HCT116 (cell line): ENCODE measurements around the gene CSRP1. TPM values are rescaled to one million over a fixed set of nuclear protein-coding genes. Genes with fewer than 3 reads are reported as not detected.
"Not testable (repeated sequence)": the region's sequence is repeated elsewhere in the genome, so short reads cannot be mapped to it uniquely, and the experiment has no call there.

Source experiments
- ATAC-seq: fragments of 200-7000 bp; cut with Tn5 transposase; 2 replicates; pipeline ENCODE4 v1.9.1; 2020; ENCODE audit warnings: mild to moderate bottlenecking, moderate library complexity
- BruUV-seq: library from RNA; stranded (reverse); fragments of 400-500 nt; replicated peaks from 2 replicates; lab custom pipeline; 2021; lab: Mats Ljungman, UMichigan
- CTCF ChIA-PET: fragments of 300-600 bp; sonication (Branson Sonifier 250); formaldehyde crosslinking; loops from one replicate; lab custom pipeline; 2021; ENCODE audit warnings: antibody characterized with exemption; lab: Charles Lee
- POLR2A ChIA-PET: fragments of 300-600, 350-600 bp; sonication (Branson Sonifier 250); formaldehyde crosslinking; loops from one replicate; lab custom pipeline; 2021; ENCODE audit warnings: antibody characterized with exemption; lab: Charles Lee
- RAD21 ChIA-PET, 2 experiments: fragments of 300-600 bp; sonication (Branson Sonifier 250); formaldehyde crosslinking; loops; one replicate each; lab custom pipeline; 2023; ENCODE audit warnings: low total read pairs in 2 of 2; ENCODE audit not compliant: uncharacterized antibody in 2 of 2, unreplicated experiment in 2 of 2, low non-redundant PET in 1 of 2; lab: Charles Lee
- DNase-seq: peaks from one replicate; pipeline ENCODE4 v3.0.0-alpha.2; 2010; ENCODE audit warnings: low read depth, low spot score
- H2AFZ ChIP-seq: fragments of 200-600 bp; shearing (Covaris generic), sonication (generic); 2 replicates; pipeline ENCODE4 v1.6.1; 2017; ENCODE audit warnings: low read depth, mixed run types, mixed read lengths, antibody characterized with exemption, low read length; ENCODE audit not compliant: poor library complexity, severe bottlenecking
- H3K27ac ChIP-seq: 2 replicates; pipeline ENCODE4 v1.5.1; 2012; ENCODE audit warnings: low read depth, low read length
- H3K27me3 ChIP-seq: fragments of 200-600 bp; sonication (generic); 2 replicates; pipeline ENCODE4 v1.6.1; 2016; ENCODE audit warnings: mixed run types, low read length, mixed read lengths; ENCODE audit not compliant: insufficient read depth
- H3K36me3 ChIP-seq, 2 experiments: fragments of 200-500 bp in 1 of 2; fragments of 200-600 bp in 1 of 2; sonication (Bioruptor generic) in 1 of 2; sonication (generic) in 1 of 2; 2 replicates each; pipeline versions ENCODE4 v1.5.1 to v1.6.1; 2014 to 2016; ENCODE audit warnings: low read length in 2 of 2, inconsistent platforms in 1 of 2, mixed read lengths in 1 of 2, mixed run types in 1 of 2; ENCODE audit not compliant: insufficient read depth in 2 of 2, control insufficient read depth in 1 of 2
- H3K4me1 ChIP-seq, 2 experiments: fragments of 200-600 bp in 1 of 2; sonication (generic) in 1 of 2; 2 replicates each; pipeline versions ENCODE4 v1.5.1 to v1.6.1; 2012 to 2017; ENCODE audit warnings: low read length in 2 of 2, inconsistent platforms in 1 of 2, mild to moderate bottlenecking in 1 of 2, mixed read lengths in 1 of 2, mixed run types in 1 of 2, moderate library complexity in 1 of 2; ENCODE audit not compliant: insufficient read depth in 2 of 2, control insufficient read depth in 1 of 2
- H3K4me2 ChIP-seq: fragments of 200-600 bp; sonication (generic); 2 replicates; pipeline ENCODE4 v1.6.1; 2017; ENCODE audit warnings: mixed run types, low read length, mixed read lengths
- H3K4me3 ChIP-seq, 2 experiments: fragments of 200-600 bp in 1 of 2; sonication (generic) in 1 of 2; replicated peaks in 1 of 2; 2 replicates each; pipeline ENCODE4 v1.5.1; 2011 to 2016; ENCODE audit warnings: low read length in 2 of 2, control low read depth in 1 of 2, low read depth in 1 of 2, mild to moderate bottlenecking in 1 of 2, mixed read lengths in 1 of 2, mixed run types in 1 of 2
- H3K79me2 ChIP-seq: fragments of 200-600 bp; sonication (generic); 2 replicates; pipeline ENCODE4 v1.6.1; 2017; ENCODE audit warnings: mild to moderate bottlenecking, mixed run types, low read length, moderate library complexity, mixed read lengths; ENCODE audit not compliant: insufficient read depth
- H3K9ac ChIP-seq: fragments of 200-600 bp; sonication (generic); 2 replicates; pipeline ENCODE4 v1.6.1; 2016; ENCODE audit warnings: low read length, mixed read lengths
- H3K9me2 ChIP-seq: fragments of 200-600 bp; sonication (generic), shearing (Covaris generic); 2 replicates; pipeline ENCODE4 v1.6.1; 2017; ENCODE audit warnings: mixed run types, mild to moderate bottlenecking, moderate library complexity; ENCODE audit not compliant: insufficient read depth
- H3K9me3 ChIP-seq, 2 experiments: fragments of 200-500 bp in 1 of 2; fragments of 200-600 bp in 1 of 2; sonication (Bioruptor generic) in 1 of 2; sonication (generic) in 1 of 2; 2 replicates each; pipeline ENCODE4 v1.6.1; 2014 to 2017; ENCODE audit warnings: low read length in 2 of 2, mixed read lengths in 2 of 2, inconsistent platforms in 1 of 2, low read depth in 1 of 2, mild to moderate bottlenecking in 1 of 2, mixed run types in 1 of 2, moderate library complexity in 1 of 2; ENCODE audit not compliant: control insufficient read depth in 1 of 2, insufficient read depth in 1 of 2
- H4K20me1 ChIP-seq: fragments of 200-600 bp; sonication (generic), shearing (Covaris generic); 2 replicates; pipeline ENCODE4 v1.6.1; 2017; ENCODE audit warnings: mixed run types, mild to moderate bottlenecking, moderate library complexity; ENCODE audit not compliant: insufficient read depth
- CTCF ChIP-seq, 3 experiments: fragments of 200-600 bp in 1 of 3; sonication (generic) in 1 of 3; IDR thresholded peaks in 2 of 3; conservative IDR thresholded peaks in 1 of 3; 2 replicates each; pipeline ENCODE4 v1.5.1; 2012 to 2017; ENCODE audit warnings: low read depth in 2 of 3, low read length in 2 of 3, antibody characterized with exemption in 1 of 3, borderline replicate concordance in 1 of 3, control low read depth in 1 of 3, mild to moderate bottlenecking in 1 of 3, mixed read lengths in 1 of 3, mixed run types in 1 of 3, moderate library complexity in 1 of 3; ENCODE audit not compliant: insufficient read depth in 1 of 3
- ELF1 ChIP-seq: IDR thresholded peaks from 2 replicates; pipeline ENCODE4 v1.6.1; 2012; ENCODE audit warnings: low read depth, borderline replicate concordance
- EZH2 ChIP-seq: fragments of 200-600 bp; sonication (generic); IDR thresholded peaks from 2 replicates; pipeline ENCODE4 v1.6.1; 2017; ENCODE audit warnings: antibody characterized with exemption, mixed run types
- JUND ChIP-seq: IDR thresholded peaks from 2 replicates; pipeline ENCODE4 v1.6.1; 2012
- POLR2A ChIP-seq: IDR thresholded peaks from 2 replicates; pipeline ENCODE4 v1.7.0; 2011; ENCODE audit warnings: borderline replicate concordance; ENCODE audit not compliant: insufficient read depth, insufficient read length; ENCODE audit errors: extremely low read depth
- POLR2AphosphoS5 ChIP-seq: IDR thresholded peaks from 2 replicates; pipeline ENCODE4 v1.6.1; 2011; ENCODE audit warnings: mild to moderate bottlenecking, low read depth, low read length, moderate library complexity
- RAD21 ChIP-seq: IDR thresholded peaks from 2 replicates; pipeline ENCODE4 v1.6.1; 2012; ENCODE audit warnings: low read depth, mild to moderate bottlenecking
- TCF7L2 ChIP-seq: IDR thresholded peaks from 2 replicates; pipeline ENCODE4 v1.7.0; 2011; ENCODE audit warnings: borderline replicate concordance, inconsistent platforms; ENCODE audit not compliant: insufficient read depth, insufficient read length; ENCODE audit errors: extremely low read depth
- ZNF274 ChIP-seq: fragments of 200-500 bp; sonication (Bioruptor generic); IDR thresholded peaks from 2 replicates; pipeline ENCODE4 v1.6.1; 2014; ENCODE audit warnings: mild to moderate bottlenecking, low read depth, low read length, inconsistent platforms
- intact Hi-C: fragments of 100-400 bp; cut with micrococcal nuclease; formaldehyde crosslinking; loops from 2 replicates; pipeline ENCODE4 v1.10.0; 2022
- total RNA-seq: library from RNA; stranded (reverse); gene quantifications from one replicate; pipeline ENCODE4 v1.2.1, GENCODE V29; 2021; ENCODE audit not compliant: unreplicated experiment
- TF ChIP-seq, protein P1 (sequence below): IDR thresholded peaks from 2 replicates; pipeline ENCODE4 v1.6.1; 2011; ENCODE audit warnings: mild to moderate bottlenecking, low read length, moderate library complexity; ENCODE audit not compliant: insufficient replicate concordance; ENCODE audit errors: extremely low read depth
- TF ChIP-seq, protein P2 (sequence below): IDR thresholded peaks from 2 replicates; pipeline ENCODE4 v1.6.1; 2012

The CSRP1 gene
- total RNA-seq, 1 experiment from 2014 or later = 51.7 TPM

DNA sequence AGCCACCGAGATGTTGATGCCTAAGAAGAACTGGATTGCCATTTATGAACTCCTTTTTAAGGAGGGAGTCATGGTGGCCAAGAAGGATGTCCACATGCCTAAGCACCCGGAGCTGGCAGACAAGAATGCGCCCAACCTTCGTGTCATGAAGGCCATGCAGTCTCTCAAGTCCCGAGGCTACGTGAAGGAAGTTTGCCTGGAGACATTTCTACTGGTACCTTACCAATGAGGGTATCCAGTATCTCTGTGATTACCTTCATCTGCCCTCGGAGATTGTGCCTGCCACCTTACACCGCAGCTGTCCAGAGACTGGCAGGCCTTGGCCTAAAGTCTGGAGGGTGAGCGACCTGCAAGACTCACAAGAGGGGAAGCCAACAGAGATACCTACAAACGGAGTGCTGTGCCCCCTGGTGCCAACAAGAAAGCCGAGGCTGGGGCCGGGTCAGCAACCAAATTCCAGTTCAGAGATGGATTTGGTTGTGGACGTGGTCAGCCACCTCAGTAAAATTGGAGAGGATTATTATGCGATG, 13.2 kb upstream of the CSRP1 start:
- DNase-seq, H3K4me2 ChIP-seq, H3K9me2 ChIP-seq, H3K79me2 ChIP-seq, BruUV-seq, H3K27me3 ChIP-seq, H4K20me1 ChIP-seq, RAD21 ChIA-PET, POLR2A ChIA-PET, H3K9ac ChIP-seq, ATAC-seq, intact Hi-C loops, H3K9me3 ChIP-seq, H3K4me3 ChIP-seq, H3K36me3 ChIP-seq, H2AFZ ChIP-seq, CTCF ChIA-PET, H3K27ac ChIP-seq: not testable (repeated sequence)
- H3K4me1 ChIP-seq = peaks cover 15 to 27% of the 10 kb centered on the region in 2 experiments; a peak in 3 of 4 replicates

DNA sequence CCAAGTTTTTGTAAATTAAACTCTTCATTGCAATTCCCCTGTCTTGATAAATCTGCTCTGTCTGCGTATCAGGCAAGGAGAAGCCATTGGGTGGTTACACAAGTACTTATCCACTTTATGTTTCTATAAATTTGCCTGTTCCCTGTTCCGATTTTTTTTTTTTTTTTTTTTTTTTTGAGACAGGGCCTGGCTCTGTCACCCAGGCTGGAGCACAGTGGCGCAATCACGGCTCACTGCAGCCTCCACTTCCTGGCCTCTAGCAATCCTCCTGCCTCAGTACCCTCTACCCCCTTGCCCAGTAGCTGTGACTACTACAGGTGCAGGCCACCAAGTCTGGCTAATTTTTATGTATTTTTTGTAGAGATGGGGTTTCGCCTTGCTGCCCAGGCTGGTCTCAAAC, 11.1 kb upstream of the CSRP1 start:
- H3K9ac ChIP-seq = no peak overlapping the region
- no peaks in the 10 kb centered on the region for H3K9me2 ChIP-seq
- no peaks in the 10 kb centered on the region for H3K79me2 ChIP-seq
- H3K36me3 ChIP-seq = no peaks in the 10 kb centered on the region
- ATAC-seq = no peak
- H3K27ac ChIP-seq = 0 out of 2 replicates have a peak overlapping the region, but pooled peaks have one; percentile 2
- RAD21 ChIA-PET = no interaction called here
- TF ChIP-seq CTCF (IDR thresholded peaks at IDR 0.05 in 2 of 3, conservative IDR thresholded peaks at IDR 0.05 in 1 of 3; ENCODE audit: borderline replicate concordance in 1 of 3, insufficient read depth in 1 of 3, low read depth in 2 of 3, low read length in 2 of 3) = no peak
- no peak for TF ChIP-seq RAD21
- TF ChIP-seq, protein P1, sequence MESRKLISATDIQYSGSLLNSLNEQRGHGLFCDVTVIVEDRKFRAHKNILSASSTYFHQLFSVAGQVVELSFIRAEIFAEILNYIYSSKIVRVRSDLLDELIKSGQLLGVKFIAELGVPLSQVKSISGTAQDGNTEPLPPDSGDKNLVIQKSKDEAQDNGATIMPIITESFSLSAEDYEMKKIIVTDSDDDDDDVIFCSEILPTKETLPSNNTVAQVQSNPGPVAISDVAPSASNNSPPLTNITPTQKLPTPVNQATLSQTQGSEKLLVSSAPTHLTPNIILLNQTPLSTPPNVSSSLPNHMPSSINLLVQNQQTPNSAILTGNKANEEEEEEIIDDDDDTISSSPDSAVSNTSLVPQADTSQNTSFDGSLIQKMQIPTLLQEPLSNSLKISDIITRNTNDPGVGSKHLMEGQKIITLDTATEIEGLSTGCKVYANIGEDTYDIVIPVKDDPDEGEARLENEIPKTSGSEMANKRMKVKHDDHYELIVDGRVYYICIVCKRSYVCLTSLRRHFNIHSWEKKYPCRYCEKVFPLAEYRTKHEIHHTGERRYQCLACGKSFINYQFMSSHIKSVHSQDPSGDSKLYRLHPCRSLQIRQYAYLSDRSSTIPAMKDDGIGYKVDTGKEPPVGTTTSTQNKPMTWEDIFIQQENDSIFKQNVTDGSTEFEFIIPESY = no peak
- TF ChIP-seq POLR2A = no peak
- TF ChIP-seq, protein P2, sequence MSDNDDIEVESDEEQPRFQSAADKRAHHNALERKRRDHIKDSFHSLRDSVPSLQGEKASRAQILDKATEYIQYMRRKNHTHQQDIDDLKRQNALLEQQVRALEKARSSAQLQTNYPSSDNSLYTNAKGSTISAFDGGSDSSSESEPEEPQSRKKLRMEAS = no peak
- no peak for TF ChIP-seq EZH2
- no peak for TF ChIP-seq ZNF274
- TF ChIP-seq ELF1 = no peak
- TF ChIP-seq TCF7L2 = no peak
- no peak for TF ChIP-seq JUND
- TF ChIP-seq POLR2AphosphoS5 = no peak
- TF ChIP-seq, all 23 proteins: peak for 0
- peak overlapping the region; percentile 50 for H3K4me2 ChIP-seq
- H3K9me3 ChIP-seq = no peaks in the 10 kb centered on the region
- H2AFZ ChIP-seq = no peak overlapping the region
- H4K20me1 ChIP-seq = no peaks in the 10 kb centered on the region
- H3K4me1 ChIP-seq = peaks cover 15 to 27% of the 10 kb centered on the region in 2 experiments; a peak in 3 of 4 replicates
- no TSS peak for BruUV-seq
- H3K4me3 ChIP-seq = no peak overlapping the region
- H3K27me3 ChIP-seq = no peaks in the 10 kb centered on the region
- ChIA-PET POLR2A (interaction anchor here (1.2 kb wide), 1 partner anchor 38 kb away, joined by 3 read pairs; no protein-coding TSS in a partner anchor), CTCF (interaction anchor here (1.6 to 8.8 kb wide), 2 partner anchors 13 to 36 kb away, joined by 3 to 194 read pairs; no protein-coding TSS in a partner anchor)
- DNase-seq = no peak
- intact Hi-C loops = no loop called here
